GM19467 (cell line): Measurements from ENCODE around the gene CPXCR1.
"Not testable (repeated sequence)": the region's sequence is repeated elsewhere in the genome, so short reads cannot be mapped to it uniquely, and the experiment has no call there.

Experiments used
- ATAC-seq: cut with Tn5 transposase; IDR thresholded peaks from one replicate; pipeline ENCODE4 v1.9.1; 2021; ENCODE audit warnings: mild to moderate bottlenecking, moderate library complexity; ENCODE audit not compliant: unreplicated experiment

CPXCR1 gene

GRCh38 chrX:88746925-88747324 lies at the start of gene CPXCR1:
Gene CPXCR1, plus strand, starts transcription at chrX:88747225. Its CDS starts 6,190 bp downstream, at chrX:88753415.
- no peak for ATAC-seq

GRCh38 chrX:88735835-88736234 lies 11.2 kb upstream of the CPXCR1 start:
- ATAC-seq: no peak

- not testable (repeated sequence) for ATAC-seq
Measured at GRCh38 chrX:88746215-88746614, 810 bp upstream of the CPXCR1 start.

GRCh38 chrX:88752339-88752738 lies 5.3 kb downstream of the CPXCR1 start:
- not testable (repeated sequence) for ATAC-seq

GRCh38 chrX:88789825-88790224 lies 42.8 kb downstream of the CPXCR1 start:
- ATAC-seq: no peak
